Activated CD8-positive, alpha-beta memory T cell treated with anti-CD3 and anti-CD28 coated beads for 36 hours (primary cell): Measurements from ENCODE around the gene VPS25. TPM values are rescaled to one million over a fixed set of nuclear protein-coding genes. Genes with fewer than 3 reads are reported as not detected.
"Not testable (repeated sequence)": the region's sequence is repeated elsewhere in the genome, so short reads cannot be mapped to it uniquely, and the experiment has no call there.

Source experiments
- CTCF ChIA-PET: fragments of 350-600 bp; sonication (Branson Sonifier 250); formaldehyde crosslinking; loops from one replicate; lab custom pipeline; 2021; ENCODE audit warnings: antibody characterized with exemption; lab: Charles Lee
- POLR2A ChIA-PET: fragments of 350-600 bp; sonication (Branson Sonifier 250); formaldehyde crosslinking; loops from one replicate; lab custom pipeline; 2021; ENCODE audit warnings: antibody characterized with exemption; lab: Charles Lee
- total RNA-seq, 2 experiments: library from RNA; stranded (reverse); gene quantifications; one replicate each; pipeline ENCODE4 v1.2.3, GENCODE V29; 2021

The VPS25 gene
- total RNA-seq, 2 experiments from 2014 or later, result 95.2 to 96.5 TPM

DNA sequence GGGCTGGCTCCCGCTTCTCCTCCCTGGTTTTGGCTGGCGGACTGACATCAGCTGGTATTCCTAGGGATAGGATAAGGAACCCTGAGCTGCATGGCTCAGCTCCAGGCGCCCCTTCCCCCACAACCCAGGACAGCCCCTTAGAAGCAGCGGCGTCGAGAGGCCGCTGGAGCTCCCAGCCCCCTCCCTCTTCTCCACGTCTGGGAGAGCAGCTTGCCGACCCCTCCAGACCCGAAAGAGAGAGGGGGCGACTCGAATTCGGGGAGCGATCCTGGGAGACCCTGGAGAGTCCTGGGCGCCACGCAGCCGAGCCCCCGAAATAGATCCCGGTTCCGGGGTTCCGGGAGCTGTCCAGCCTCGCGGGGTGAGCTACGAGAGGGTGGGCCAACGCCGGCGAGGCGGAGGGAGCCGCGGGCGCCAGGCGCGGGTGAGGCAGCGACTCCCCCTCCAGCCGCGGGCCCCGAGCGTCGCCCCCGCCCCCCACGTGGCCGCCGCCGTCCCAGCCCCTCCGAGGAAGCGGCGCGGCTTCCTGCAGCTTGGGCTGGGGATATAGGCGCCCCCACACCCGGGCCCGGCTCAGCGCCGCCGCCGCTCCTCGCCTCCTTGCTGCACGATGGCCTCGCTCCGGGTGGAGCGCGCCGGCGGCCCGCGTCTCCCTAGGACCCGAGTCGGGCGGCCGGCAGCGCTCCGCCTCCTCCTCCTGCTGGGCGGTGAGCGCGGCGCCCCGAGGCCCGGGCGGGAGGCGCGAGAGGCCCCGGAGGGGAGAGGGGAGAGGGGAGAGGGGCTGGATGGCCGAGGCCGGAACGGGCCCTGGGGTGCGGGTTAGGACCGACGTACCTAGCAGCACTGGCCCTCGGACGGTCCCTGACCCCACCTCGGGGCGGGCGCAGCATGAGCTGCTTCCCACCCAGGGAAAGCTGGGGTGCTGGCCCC is 12.3 kb upstream of the VPS25 start, which contains the start of gene RAMP2:
RAMP2 (plus strand) TSS at position 576 of the 930 bp plus-strand sequence; CDS start at position 611, 35 bp downstream.
- CTCF ChIA-PET, result interaction anchor here (1.0 to 5.3 kb wide), 5 partner anchors 12 to 212 kb away, joined by 3 to 26 read pairs (median 3); partner anchors contain the start of genes PSMC3IP and VPS25
- POLR2A ChIA-PET, result interaction anchor here (1.6 kb wide), 1 partner anchor 63 kb away, joined by 3 read pairs; the partner anchor contains the start of gene BECN1

DNA sequence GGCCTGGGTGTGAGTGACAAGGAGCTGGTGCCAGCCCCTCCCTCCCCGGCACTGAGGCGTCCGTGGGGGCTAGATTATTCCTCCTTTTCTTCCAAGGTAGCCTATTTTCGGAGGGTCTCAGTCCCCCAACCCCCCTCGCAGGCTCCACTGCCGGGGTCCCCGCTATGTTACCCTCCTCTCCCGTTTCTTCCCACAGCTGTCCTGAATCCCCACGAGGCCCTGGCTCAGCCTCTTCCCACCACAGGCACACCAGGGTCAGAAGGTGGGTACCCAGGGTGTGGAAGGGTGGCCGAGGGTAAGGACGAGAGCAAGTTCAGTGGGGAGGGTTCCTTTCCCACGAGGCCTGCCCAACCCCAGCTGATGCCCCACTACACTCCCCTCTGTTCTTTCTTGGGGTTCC is 11.6 kb upstream of the VPS25 start:
- CTCF ChIA-PET, result interaction anchor here (1.4 to 5.3 kb wide), 3 partner anchors 12 to 183 kb away, joined by 3 to 26 read pairs (median 26); partner anchors contain the start of genes PSMC3IP and VPS25
- POLR2A ChIA-PET, result no interaction called here

DNA sequence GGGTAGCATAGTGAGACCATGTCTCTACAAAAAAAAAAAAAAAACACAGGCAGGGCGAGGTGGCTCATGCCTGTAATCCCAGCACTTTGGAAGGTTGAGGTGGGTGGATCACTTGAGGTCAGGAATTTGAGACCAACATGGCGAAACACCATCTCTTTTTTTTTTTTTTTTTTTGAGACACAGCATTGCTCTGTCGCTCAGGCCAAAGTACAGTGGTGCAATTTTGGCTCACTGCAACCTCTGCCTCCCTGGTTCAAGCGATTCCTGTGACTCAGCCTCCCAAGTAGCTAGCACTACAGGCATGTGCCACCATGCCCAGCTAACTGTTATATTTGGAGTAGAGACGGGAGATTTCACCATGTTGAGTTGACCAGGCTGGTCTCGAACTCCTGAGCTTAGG is 7.1 kb upstream of the VPS25 start:
- CTCF ChIA-PET, result no interaction called here
- POLR2A ChIA-PET, result no interaction called here

DNA sequence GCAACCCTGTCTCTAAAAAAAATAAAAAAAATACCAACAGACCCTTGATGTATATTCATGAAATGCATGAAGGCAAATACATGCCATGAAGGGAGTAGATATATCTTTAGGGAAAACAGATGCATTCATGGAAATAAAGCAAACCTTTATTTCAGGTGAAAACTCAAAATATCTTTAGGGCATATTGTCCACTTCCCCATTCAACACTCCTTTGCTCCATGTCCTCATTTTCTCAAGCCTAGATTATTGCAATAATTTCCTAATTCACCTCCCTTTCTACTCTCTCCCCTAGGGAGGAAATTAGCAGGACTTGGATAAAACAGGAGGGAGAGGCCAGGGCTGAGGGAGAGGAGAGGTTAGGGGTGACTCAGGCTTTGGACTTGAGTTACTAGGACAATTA is 5.7 kb upstream of the VPS25 start:
- CTCF ChIA-PET, result interaction anchor here (0.7 kb wide), 1 partner anchor 98 kb away, joined by 3 read pairs; no protein-coding TSS in a partner anchor
- POLR2A ChIA-PET, result no interaction called here

DNA sequence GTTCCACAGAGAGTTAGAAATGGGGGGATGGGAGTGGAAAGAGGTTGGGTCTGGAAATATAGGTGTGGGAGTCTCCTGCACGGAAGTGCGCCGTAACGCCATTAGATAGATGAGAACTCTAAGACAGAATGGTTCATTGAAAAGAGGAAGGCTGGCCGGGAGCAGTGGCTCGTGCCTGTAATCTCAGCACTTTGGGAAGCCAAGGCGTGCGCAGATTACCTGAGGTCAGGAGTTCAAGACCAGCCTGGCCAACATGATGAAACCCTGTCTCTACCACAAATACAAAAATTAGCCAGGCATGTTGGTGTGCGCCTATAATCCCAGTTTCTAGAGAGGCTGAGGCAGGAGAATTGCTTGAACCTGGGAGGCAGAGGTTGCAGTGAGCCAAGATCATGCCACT is 5.2 kb upstream of the VPS25 start:
- CTCF ChIA-PET, POLR2A ChIA-PET: not testable (repeated sequence)

DNA sequence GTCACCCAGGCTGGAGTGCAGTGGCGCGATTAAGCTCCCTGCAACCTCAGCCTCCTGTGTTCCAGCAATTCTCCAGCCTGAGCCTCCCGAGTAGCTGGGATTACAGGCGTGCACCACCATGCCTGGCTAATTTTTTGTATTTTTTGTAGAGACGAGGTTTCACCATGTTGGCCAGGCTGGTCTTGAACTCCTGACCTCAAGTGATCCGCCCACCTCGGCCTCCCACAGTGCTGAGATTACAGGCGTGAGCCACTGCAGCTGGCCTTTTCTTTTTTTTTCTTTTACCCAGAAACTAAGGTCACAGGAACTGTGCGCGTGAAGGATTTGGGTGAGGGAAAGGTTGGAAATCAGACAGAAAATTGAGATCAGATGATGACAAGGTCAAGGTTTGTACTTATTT is 3.3 kb upstream of the VPS25 start:
- POLR2A ChIA-PET, CTCF ChIA-PET: not testable (repeated sequence)

DNA sequence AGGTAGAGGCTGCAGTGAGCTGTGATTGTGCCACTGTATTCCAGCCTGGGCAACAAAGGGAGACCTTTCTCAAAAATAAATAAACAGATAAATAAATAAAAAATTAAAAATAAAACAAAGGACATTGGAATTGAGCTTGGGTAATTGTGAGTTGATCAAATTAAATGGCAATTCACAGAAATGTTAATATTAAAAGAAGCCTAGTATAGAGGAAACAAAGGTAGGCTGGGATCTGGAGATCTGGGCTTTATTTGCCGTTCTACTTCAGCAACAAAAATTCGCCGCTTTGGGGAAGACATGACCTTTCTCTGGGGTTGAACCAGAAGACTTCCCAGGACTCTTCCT is 332 bp upstream of the VPS25 start:
- ChIA-PET CTCF (interaction anchor here (0.7 to 3.8 kb wide), 6 partner anchors 10 to 1273 kb away, joined by 3 to 26 read pairs (median 6); partner anchors contain the start of genes BECN1, CNTD1, COA3 and RAMP2), POLR2A (interaction anchor here (0.6 to 1.3 kb wide), 4 partner anchors 8 to 61 kb away, joined by 3 to 4 read pairs (median 4); partner anchors contain the start of genes EZH1 and WNK4)

DNA sequence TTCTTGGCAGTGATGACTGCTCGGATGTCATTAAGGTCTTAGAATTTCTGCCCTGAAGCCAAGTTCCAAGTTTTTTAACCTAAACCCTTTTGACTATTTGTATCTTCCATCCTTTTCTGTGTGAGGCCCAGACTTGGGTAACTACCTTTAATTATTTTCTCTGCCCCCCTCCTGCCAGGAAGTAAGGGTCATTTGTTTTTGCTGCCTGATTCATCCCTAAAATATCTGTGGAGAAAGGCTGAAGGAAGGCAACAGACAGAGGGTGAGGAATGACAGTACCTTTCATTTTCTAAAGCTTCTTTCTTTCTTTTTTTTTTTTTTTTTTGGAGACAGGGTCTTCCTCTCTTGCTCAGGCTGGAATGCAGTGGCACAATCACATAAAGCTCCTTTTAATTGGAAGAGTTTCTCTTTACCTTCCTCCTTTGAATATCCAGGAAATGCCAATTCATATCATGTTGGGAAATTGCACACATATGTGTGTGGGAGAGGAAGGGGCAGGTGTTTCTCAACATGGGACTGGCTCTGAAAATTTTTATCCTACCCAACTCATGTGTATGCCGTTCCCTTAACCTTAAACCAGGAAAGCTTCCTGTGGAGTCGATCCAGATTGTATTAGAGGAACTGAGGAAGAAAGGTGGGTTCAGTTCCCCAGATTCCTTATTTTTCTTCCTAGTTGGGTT is 957 bp downstream of the VPS25 start:
- POLR2A ChIA-PET, result interaction anchor here (0.6 to 1.3 kb wide), 4 partner anchors 7 to 165 kb away, joined by 3 to 6 read pairs (median 4); partner anchors contain the start of genes RETREG3 and TUBG1
- CTCF ChIA-PET, result interaction anchor here (0.6 to 3.8 kb wide), 5 partner anchors 11 to 196 kb away, joined by 3 to 26 read pairs (median 5); partner anchors contain the start of genes BECN1, CNTD1 and COA3

DNA sequence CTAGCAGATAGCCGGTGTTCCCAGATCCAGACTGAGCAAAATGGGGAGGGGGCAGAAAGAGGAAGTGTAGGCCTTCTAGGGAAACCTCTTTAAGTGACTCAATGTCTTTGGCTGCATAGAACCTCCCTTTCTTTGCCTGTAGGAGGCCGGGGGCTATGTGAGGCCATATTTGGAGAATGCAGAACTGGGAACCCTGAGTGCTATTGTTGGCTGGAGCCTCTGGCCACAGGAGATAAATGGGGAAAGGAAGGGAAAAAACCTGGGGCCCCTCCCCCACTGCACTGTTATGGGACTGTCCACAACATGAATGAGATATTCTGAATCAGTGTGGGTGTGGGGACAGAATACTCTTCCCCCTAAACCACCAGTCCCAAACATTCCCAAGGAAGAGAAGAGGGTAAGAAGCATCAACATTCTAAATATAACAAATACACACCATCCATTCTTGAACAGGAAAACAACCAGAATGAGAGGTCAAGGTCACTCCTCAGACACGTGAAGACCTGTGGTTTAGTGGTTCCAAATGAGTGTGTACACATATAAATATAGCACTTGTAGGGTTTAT is 2.4 kb downstream of the VPS25 start:
- ChIA-PET CTCF (interaction anchor here (3.8 kb wide), 1 partner anchor 12 kb away, joined by 26 read pairs; no protein-coding TSS in a partner anchor), POLR2A (no interaction called here)

DNA sequence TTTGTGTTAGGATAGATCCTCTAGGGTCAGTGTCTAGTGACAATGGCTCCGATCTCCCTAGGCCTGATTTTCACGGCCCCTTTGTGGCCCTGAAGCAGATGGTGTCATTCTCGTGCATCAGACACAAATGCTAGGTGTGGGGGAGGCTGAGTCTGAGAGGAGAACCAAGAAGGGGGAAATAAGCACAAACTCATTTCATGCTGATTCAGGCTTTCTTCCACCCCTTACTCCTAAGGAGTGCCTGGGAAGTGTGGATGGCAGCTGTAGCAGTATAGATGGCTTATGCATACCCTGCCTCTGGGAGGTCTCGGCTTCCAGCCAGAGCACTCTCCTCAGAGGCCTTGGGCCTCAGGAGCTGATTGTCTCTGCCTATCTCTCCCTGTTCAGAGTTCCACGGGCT is 5.3 kb downstream of the VPS25 start:
- ChIA-PET CTCF (no interaction called here), POLR2A (interaction anchor here (0.6 kb wide), 1 partner anchor 57 kb away, joined by 3 read pairs; no protein-coding TSS in a partner anchor)

DNA sequence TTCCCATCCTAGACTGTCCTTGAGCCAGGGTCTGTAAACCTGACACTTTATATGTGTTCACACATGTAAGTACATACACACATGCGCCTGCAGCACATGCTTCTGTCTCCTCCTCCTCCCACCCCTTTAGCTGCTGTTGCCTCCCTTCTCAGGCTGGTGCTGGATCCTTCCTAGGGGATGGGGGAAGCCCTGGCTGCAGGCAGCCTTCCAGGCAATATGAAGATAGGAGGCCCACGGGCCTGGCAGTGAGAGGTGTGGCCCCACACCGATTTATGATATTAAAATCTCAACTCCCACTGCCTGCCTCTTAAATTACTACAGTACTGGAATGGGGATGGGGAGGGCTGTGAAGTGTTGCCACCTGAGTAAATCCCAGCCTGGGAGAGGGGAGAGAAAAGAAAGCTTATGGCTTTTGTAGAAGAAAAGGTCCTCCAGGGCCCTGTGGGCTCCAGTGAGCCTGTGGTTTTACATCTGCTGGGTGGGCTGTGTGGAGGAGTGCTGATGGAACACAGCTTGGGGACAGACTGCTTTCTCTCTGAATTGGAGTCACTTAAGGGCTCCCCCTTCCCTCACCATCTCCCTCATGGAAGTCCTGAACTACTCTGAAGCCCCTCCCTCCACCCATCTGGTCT is 6.2 kb downstream of the VPS25 start:
- POLR2A ChIA-PET, result no interaction called here
- CTCF ChIA-PET, result no interaction called here

DNA sequence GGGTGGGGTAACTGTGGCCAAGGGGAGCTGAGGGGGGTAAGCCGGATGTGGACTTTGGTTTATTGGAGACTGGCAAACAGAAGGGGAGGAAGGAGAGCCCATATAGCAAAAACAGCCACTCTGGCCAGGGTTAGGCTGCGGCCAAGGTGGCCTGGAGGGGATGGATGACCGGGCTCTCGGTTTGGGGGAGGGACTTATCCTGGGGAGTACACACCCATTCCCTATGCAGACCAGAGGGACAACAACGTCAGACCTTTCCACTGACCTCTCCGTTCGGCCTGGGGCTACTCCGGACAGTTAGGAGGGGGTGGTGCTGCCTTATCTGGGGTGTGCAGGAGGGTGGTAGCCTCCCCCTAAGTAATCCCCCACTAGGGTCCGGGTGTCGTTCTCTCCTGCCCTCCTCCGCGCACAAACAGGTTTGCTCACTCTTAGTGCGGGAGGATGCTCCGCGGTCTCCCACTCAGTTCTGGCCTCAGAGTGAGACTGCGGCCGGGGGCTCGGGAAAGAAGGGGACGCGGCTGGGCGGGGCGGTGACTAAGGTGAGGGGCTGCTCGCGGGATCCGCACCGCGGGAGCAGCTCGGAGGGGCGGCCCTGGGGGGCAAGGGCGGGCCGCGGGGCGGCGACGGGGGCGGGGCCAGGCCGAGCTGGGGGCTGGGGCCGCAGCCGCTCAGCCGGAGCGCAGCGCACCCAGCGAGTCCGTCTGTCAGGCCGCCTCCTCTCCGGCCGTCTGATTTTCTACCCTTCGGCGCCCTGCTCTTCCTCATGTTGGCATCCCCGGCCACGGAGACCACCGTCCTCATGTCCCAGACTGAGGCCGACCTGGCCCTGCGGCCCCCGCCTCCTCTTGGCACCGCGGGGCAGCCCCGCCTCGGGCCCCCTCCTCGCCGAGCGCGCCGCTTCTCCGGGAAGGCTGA is 6.9 kb downstream of the VPS25 start, which contains the start of gene WNK4:
WNK4 (plus strand) TSS at position 675 of the 915 bp plus-strand sequence; CDS start at position 764, 89 bp downstream.
- ChIA-PET POLR2A (interaction anchor here (0.8 kb wide), 1 partner anchor 7 kb away, joined by 3 read pairs; the partner anchor contains the start of gene VPS25), CTCF (interaction anchor here (0.5 kb wide), 1 partner anchor 13 kb away, joined by 5 read pairs; no protein-coding TSS in a partner anchor)

DNA sequence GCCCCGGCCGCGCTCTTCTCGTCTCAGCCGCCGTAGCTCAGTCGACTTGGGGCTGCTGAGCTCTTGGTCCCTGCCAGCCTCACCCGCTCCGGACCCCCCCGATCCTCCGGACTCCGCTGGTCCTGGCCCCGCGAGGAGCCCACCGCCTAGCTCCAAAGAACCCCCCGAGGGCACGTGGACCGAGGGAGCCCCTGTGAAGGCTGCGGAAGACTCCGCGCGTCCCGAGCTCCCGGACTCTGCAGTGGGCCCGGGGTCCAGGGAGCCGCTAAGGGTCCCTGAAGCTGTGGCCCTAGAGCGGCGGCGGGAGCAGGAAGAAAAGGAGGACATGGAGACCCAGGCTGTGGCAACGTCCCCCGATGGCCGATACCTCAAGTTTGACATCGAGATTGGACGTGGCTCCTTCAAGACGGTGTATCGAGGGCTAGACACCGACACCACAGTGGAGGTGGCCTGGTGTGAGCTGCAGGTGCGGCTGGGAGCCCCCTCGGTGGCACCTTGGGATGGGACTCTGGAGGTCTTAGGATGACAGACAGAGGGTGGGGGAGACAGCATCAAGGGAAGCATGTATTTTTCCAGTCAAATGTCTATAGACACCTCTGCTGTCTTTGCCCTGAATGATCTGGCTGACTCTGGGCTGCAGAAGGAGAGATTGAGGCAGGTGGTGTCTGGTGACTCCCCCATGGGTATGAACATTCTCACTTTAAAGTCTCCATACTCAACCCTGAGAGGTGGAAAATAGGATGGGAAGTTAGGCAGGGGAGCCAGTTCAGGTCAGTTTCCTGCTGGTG is 7.8 kb downstream of the VPS25 start:
- ChIA-PET POLR2A (interaction anchor here (0.8 to 1.0 kb wide), 2 partner anchors 8 kb away, joined by 3 to 4 read pairs; partner anchors contain the start of gene VPS25), CTCF (interaction anchor here (0.5 kb wide), 1 partner anchor 14 kb away, joined by 5 read pairs; no protein-coding TSS in a partner anchor)

DNA sequence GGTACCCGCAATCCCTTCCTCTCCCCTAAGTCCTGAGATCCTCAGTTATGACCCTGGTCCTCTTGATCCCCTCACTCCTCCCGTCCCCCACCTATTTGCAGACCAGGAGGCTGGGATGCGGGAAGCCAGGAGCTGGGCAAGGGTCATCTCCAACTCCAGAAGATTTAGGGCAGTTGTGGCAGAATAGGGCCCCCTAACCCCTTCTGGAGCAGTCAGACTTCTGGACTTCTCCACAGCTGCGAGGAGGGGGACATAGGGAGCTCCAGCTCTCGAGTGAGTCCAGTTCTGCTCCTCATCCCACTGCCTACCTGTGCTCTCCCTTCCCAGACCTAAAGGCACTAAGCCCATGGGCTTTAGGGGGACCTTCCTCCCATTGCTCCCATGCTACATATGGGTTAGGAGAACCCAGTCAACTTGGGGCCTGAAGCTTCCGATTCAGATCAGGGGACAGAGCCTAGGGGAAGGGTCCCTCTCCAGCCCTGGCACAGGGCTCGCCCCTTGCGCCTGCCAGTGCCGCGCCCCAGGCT is 8.5 kb downstream of the VPS25 start:
- POLR2A ChIA-PET, result interaction anchor here (1.0 kb wide), 1 partner anchor 8 kb away, joined by 4 read pairs; the partner anchor contains the start of gene VPS25
- CTCF ChIA-PET, result no interaction called here

DNA sequence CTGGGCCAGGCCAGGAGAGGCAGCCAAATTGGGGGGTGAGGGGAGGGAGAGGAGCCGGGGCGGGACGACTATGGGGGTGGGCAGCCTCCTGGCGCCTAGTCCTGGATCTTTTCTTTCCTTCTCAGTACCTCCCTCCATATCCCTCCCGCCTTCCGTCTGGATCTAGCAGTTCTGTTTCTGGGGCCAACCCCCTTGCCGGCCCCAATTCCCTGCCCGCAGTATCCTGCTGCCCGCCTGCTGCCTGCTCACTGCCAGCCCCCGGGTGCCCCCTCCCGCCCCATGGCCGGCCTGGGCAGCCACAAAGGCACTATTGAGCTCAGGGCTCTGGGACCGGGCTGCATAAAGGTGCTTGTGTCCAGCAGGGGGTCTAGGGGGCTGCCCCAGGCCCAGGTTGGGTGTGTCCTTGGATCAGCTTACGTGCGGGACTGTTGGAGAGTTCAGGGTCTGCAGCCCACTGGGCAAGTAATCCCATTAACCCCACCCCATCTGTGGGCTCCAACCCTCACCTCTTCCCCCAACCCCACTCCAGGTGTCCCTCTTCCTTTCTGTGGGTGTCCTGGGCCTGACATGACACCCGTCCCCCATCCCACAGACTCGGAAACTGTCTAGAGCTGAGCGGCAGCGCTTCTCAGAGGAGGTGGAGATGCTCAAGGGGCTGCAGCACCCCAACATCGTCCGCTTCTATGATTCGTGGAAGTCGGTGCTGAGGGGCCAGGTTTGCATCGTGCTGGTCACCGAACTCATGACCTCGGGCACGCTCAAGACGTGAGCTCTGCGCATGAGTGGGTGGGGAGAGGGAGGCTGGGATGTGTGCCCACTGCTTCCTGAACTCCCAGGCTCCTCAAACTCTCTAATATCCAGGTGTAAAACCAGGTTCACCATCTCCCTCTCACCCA is 9.2 kb downstream of the VPS25 start:
- ChIA-PET CTCF (no interaction called here), POLR2A (interaction anchor here (1.0 kb wide), 1 partner anchor 9 kb away, joined by 4 read pairs; the partner anchor contains the start of gene VPS25)
